Retinal pigment epithelial cell (primary cell): ENCODE data around the gene NDUFA8.

Source experiments
- DNase-seq: peaks from one replicate; pipeline ENCODE4 v3.0.0-alpha.2; 2010; ENCODE audit warnings: low read depth
- H3K4me3 ChIP-seq: 2 replicates; pipeline ENCODE4 v1.5.1; 2011; ENCODE audit warnings: mild to moderate bottlenecking, low read length, control low read depth, moderate library complexity
- TF ChIP-seq, protein P1 (sequence below): conservative IDR thresholded peaks from 2 replicates; pipeline ENCODE4 v1.5.1; 2011; ENCODE audit warnings: low read depth, low read length, control low read depth, inconsistent platforms

The NDUFA8 gene

GRCh38 chr9:122140368-122141193 lies 19.0 kb downstream of the NDUFA8 start:
- DNase-seq, result no peak
- TF ChIP-seq, protein P1, sequence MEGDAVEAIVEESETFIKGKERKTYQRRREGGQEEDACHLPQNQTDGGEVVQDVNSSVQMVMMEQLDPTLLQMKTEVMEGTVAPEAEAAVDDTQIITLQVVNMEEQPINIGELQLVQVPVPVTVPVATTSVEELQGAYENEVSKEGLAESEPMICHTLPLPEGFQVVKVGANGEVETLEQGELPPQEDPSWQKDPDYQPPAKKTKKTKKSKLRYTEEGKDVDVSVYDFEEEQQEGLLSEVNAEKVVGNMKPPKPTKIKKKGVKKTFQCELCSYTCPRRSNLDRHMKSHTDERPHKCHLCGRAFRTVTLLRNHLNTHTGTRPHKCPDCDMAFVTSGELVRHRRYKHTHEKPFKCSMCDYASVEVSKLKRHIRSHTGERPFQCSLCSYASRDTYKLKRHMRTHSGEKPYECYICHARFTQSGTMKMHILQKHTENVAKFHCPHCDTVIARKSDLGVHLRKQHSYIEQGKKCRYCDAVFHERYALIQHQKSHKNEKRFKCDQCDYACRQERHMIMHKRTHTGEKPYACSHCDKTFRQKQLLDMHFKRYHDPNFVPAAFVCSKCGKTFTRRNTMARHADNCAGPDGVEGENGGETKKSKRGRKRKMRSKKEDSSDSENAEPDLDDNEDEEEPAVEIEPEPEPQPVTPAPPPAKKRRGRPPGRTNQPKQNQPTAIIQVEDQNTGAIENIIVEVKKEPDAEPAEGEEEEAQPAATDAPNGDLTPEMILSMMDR, result no peak
- no peak overlapping the region for H3K4me3 ChIP-seq

DNA sequence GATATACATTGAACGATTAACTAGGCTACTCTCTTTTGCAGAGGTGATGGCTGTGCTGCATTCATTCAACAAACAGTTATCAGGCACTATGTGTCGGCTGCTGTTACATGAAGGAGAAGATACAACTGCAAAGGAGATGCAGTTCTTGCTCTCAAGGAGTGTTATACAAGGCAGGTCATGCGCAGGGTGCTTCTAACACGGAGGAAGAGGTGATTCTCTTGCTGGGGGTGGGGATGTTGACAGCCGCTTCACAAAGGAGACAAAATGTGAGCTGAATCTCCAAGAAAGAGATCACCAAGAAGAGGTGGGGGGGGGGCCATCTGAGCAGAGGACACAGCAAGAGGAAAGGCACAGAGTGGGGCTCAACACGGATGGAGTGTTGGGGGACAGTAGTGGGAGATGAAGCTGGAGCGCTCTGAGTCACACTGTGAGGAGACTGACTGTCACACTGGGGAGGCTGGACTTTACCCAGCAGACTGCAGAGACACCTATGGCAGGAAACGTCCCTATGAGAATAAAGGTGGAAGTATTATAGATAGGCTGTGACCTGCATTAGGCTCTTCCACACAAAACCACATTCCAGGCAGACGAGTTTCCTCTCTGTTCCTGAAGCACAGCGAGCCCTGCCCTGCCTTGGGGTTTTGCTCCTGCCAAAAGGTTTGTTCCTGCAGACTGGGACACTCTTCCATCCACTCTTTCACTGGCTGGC lies 20.9 kb downstream of the NDUFA8 start:
- no peak overlapping the region for H3K4me3 ChIP-seq

GRCh38 chr9:122135529-122135859 lies 24.1 kb downstream of the NDUFA8 start:
- TF ChIP-seq, protein P1, result no peak
- H3K4me3 ChIP-seq, result no peak overlapping the region
- DNase-seq, result no peak

More for the DNA sequence above, 20.9 kb downstream of the NDUFA8 start:
- no peak for DNase-seq
- TF ChIP-seq, protein P1, result no peak

DNA sequence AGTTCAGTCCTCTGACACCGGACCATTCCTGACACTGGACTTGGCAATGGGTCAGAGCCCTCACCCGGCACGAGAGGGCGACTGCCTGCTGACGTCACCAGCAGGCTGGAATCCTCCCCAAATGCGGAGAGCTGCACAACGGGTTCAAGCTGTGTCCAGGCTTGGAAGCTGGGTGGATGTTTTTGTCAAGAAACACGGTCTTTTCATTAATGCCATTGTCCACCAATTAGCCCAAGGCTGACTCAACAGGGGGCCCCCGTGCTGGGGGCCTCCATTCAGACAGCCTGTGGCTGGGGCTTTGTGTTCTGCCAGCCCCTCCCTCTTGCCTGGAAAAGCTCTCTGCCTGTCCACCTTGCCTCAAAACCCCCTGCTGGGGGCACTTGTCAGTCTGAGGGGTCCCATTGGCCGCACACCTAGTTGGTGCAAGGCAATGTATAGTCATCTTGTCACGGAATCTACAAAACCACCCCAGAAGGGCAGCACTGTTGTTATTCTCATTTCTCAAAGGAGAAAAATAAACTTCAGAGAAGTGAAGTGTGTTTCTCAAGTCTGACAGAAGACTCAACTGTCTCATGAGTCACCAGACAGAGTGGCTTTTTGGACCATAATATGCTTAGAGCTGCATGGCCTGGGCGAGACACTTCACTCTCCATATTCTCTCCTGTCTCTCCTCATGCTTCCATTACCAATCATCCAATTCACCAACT lies 24.6 kb downstream of the NDUFA8 start:
- no peak for DNase-seq
- no peak overlapping the region for H3K4me3 ChIP-seq
- TF ChIP-seq, protein P1, result no peak

GRCh38 chr9:122133984-122134535 lies 25.5 kb downstream of the NDUFA8 start:
- no peak for DNase-seq
- H3K4me3 ChIP-seq, result no peak overlapping the region
- TF ChIP-seq, protein P1, result no peak

- TF ChIP-seq, protein P1, result no peak
- H3K4me3 ChIP-seq, result no peak overlapping the region
- no peak for DNase-seq
These were observed 26.2 kb downstream of the NDUFA8 start for GRCh38 chr9:122133263-122133983.
